GM18868 (cell line): ENCODE results near the gene SLC1A1.

ENCODE experiments used
- ATAC-seq: cut with Tn5 transposase; IDR thresholded peaks from one replicate; pipeline ENCODE4 v1.9.1; 2021; ENCODE audit warnings: mild to moderate bottlenecking, moderate library complexity; ENCODE audit not compliant: unreplicated experiment

Gene SLC1A1

GRCh38 chr9:4489919-4490704 is at the start of gene SLC1A1:
TSS of gene SLC1A1 (plus strand) at chr9:4490468. CDS start at chr9:4490680, 212 bp downstream.
- ATAC-seq = peak; percentile 72

DNA sequence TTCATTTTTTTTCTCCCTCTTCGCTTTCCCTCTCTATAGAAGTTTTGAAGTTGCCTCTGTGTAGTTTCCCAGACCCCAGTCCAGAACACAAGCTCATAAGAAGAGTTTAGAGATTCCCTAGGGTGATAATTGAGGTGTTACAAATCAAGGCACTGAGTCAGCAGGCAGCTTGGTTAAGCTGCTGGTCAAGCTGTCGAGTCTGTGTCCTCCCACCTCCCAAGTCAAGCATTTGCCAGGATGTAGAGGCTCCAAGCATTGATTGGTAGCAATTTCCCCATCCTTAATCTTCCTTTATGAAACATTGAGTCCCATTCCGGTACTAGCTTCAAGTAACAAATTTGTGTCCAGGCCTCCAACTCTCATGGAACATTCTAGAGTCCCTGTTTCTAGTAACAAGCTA is 47.5 kb upstream of the SLC1A1 start:
- ATAC-seq = no peak

- ATAC-seq = no peak
Observed at GRCh38 chr9:4443439-4443838, 46.8 kb upstream of the SLC1A1 start.

DNA sequence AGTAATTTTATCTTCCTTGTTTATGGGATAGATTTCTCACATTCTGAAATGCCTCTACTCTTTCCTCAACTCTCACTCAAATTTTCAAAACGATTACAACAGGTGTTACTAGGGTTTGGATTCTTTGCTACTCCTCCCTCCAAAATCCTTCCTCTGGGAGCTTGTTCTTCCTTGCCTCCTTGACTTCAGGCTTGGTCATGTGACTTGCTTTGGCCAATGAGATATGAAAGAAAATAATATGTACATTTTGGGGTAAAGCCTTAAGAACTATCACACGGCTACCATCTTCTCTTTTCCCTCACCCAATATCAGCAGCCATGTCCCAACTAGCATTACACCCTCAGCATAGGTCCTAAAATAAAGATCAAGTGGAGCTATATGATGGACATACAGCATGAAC is 28.8 kb upstream of the SLC1A1 start:
- no peak for ATAC-seq

DNA sequence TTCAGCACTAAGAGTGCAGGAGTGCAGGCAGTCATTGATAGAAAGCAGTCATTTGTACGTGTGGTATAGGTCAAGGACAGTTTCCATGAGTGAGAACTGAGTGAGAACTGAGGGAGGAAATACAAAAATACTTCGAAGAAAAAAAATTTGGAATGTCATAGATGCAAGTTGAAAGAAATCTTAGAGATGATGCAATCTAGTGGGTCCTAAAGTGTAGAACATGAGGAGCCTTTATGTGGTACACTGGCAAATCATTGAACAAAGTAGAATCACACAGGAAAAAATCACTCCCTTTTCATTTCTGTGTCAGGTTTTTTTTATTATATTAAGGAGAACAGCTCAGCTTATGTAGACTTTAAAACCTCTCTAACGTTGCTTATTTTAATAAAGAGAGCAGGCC is 26.4 kb upstream of the SLC1A1 start:
- ATAC-seq = no peak

GRCh38 chr9:4464911-4465513 is 25.3 kb upstream of the SLC1A1 start:
- ATAC-seq = peak; percentile 95

DNA sequence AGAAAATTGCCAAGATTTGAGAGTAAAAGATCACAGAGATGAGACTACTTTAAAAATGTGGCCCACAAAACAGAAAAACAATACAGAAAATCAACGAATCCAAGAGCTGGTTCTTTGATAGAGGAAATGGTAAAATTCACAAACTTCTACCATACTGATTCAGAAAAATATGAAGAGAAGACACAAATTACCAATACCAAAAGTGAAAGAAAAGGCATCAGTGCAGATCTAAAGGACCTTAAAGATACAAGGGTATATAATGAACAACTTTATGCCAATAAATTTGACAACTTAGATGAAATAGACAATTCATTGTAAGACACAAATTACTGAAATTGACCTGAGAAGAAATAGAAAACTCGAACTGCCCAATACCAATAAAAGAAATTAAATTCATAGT is 24.4 kb upstream of the SLC1A1 start:
- no peak for ATAC-seq

DNA sequence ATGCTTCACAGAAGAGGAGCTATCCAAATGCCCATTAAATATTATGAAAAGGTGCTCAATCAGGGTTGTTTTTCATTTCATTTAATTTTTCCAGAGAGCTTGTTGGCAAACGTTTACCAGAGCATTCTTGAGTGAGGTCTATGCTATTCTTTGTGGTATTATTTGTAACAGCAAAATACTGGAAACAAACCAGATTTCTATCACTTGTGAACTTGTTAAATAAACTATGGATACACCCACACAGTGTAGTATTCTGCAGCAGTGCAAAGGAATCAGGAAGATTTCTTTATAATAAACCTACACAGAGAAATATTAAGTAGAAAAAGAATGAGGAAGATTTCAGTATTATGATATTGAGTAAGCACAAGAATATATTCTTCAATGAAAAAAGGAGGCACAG is 15.0 kb upstream of the SLC1A1 start:
- no peak for ATAC-seq

GRCh38 chr9:4486176-4486575 is 4.1 kb upstream of the SLC1A1 start:
- ATAC-seq = peak; percentile 34

DNA sequence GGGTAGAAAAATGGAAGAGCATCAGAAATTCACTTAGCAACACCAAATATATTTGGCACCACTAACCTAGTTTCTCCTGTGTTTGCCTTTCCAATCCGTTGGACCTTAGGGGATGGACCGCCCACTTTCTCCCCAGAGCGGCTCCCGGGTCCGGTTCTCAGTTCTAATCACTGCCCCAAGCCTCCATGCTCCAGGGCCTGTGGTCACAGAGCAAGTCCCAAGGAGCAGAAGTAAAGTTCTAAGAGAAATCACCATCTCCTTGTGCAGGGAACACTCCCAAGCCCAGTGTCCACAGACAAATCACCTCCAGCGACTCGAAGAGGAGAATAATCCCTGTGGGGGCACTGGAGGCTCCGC is 728 bp upstream of the SLC1A1 start:
- peak; percentile 1 for ATAC-seq

DNA sequence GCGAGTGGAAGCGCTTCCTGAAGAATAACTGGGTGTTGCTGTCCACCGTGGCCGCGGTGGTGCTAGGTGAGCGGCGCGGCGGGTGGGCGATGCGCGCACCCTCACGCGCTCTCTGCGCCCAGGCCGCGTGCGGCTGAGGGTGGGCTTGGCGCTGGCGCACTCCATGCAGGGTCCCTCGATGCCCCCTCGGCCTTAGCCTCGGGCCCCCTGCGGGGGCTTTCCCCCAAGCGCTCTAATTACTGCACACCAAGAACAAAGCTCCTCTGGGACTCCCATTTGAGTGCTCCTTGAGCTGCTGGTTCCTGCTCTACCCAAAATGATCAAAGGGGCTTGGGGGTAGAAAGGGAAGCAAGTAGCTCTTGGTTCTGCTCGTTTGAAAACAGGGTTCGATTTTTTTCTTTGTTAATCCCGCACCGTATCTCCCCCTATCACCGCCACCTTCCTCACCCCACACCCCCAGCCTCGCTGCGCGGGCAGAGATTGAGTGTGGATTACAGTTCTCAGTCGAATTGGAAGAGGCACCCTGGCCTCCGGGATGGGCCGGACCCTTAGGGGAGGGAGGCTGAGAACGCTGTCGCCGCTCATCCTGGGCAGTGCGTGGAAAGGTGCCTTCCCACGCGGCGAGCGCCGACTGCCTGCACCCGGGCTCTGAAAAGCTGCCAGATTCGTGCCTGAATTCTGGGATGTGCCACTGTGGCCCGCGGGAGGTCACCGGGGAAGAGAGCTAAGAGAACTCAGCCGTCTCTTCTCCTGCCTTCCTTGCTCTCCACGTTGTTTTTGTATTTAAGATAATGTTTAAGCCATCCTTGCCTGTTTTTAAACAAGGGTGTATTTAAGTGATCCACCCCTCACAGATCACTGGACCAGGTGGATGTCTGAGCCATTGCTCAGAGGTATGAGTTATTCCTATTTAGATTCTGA is 697 bp downstream of the SLC1A1 start:
- no peak for ATAC-seq

DNA sequence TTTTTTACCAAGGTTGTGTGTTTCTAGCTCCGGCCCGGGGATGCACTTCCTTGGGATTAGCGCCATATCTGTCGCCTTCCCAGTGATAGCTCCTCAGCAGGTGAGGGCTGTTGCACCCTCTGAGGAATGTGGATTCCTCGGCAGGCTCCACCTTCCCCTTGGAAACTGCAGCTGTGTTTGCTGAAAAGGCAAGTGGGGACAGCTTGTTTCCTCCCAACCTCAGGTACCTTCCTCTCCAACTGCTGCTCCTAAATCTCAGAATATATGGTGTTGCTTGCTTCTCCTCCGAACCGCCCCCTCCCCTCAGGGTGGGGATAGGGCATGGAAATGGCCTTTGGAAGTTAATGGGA is 1.3 kb downstream of the SLC1A1 start:
- no peak for ATAC-seq

DNA sequence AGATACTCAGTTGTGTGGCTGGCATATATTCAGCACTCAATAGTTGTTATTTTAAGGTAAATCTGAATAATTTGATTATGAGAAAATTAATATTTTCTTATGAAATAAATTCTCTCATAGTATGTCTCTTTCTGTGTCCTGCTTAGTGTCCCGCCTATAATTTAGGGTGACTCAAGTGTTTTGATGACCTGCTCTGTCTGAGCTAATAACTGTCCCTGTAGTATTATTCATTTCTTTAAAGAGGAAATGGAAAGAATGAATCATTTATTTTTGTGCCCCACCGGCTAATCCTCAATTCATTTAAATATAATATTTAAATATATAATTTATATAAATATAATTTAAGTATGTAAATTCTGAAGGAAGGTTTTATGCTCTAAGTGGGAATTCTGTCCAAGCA is 4.1 kb downstream of the SLC1A1 start:
- no peak for ATAC-seq

DNA sequence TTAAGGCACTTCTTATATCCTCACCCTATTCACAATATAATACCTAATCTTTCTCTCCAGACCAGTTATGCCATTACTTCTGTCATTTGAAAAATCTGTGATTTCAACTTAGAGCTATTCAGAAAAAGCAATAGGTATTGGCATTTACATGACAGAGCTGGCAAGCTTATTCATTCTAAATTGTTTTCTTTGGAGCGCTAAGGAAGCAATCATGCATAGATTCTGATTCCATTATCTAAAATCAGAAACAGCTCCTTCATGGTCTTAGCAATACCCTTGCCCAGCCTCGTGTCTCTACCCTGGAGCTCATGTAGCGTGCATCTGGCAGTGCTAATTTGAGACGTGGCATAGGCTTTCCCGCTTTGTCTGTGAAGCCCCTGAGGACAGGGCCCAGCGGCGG is 4.5 kb downstream of the SLC1A1 start:
- no peak for ATAC-seq

DNA sequence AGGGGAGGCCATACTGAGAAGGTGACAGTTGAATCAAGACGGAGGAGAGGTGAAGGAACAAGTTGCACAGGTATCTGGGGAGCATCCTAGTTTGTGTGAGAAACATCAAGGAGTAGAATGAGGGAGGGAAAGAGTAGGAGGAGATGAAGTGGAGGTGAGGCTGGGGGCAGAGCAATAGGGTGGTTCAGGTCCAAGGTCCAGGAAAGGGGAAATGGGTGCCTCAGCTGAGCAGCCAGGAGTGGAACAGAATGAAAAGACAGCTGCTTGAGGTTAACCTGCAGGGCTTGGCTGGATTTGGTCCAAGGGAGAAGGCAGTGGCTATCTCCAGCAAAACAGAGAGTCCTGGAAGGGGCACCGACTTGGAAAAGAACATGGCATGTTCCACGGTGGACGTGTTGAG is 5.3 kb downstream of the SLC1A1 start:
- ATAC-seq = no peak

DNA sequence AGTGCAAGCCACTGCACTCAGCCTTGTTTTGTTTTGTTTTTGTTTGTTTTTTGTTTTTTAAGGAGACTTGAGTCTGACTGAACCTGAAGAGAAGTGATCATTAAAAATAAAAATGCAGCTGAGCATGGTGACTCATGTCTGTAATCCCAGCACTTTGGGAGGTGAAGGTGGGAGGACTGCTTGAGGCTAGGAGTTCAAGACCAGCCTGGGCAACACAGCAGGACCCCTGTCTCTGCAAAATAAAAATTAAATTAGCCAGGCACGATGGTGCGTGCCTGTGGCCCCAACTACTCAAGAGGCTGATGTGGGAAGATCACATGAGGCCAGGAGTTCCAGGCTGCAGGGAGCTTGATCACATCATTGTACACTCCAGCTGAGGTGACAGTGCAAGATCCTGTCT is 6.2 kb downstream of the SLC1A1 start:
- no peak for ATAC-seq

DNA sequence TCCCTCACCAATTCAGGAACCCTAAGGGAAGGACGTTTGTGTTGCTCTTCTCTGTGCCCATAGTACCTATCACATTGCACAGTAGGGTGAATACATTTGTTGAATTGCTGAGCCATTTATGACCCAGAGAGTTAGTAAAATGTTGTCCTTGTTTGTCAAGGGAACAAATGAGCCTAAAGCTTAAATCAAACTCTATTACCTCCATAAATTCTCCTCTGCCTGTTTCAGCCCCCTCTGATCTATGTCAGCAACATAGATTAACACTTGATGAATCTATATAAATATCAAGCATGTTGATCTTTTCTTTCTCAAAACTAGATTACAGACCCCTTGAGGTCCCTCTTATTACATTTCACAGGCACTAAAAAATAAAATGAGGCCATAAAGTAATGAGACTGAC is 7.1 kb downstream of the SLC1A1 start:
- ATAC-seq = no peak

DNA sequence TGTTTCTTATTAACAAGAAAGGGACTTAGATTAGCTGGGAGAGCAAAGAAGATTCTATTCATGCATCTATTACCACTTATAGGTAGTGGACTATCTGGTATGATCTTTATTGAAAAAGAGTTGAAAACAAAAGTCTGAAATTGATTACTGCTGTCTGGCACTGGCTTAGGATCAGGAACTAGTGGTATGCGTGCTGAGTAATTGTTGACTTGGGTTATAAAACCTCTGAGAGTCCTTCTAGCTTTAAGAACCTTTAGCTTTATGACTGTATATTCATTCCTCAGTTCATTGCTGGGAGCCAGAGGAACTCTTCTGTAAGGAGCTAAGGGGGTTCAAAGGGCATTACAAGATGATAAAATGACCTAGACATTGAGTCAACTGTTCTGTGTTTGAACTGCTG is 7.6 kb downstream of the SLC1A1 start:
- ATAC-seq = no peak

DNA sequence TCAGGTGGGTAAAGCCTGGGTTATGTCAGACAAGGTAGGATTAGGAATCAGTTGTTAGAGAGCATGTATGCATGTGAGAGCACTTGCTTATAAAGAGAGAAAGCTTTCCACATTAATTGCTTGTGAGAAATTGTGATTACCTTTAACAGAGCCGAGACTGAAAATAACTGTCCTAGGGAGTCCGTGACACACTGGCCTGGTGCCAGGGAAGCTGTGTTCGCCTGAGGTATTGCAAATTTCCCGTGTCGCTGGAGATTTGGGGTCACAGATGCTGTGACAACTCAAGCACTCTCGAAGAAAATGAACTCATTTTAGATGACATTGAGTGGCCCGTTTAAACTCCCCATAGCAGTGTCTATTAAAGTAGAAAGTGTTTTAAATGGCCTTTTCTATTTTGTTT is 9.6 kb downstream of the SLC1A1 start:
- ATAC-seq = no peak

DNA sequence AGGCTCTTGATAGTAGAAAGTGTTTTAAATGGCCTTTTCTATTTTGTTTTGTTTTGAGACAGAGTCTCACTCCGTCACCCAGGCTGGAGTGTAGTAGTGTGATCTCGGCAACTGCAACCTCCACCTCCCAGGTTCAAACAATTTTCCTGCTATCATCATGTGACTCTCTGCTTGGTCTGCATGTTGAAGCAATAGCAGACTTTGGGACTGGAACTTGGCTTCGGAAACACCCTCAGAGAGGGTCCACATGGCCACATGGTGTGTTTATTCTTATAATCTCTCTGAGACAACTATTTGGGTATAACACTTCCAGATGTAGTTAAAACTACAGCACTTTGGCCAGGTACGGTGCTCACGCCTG is 10.9 kb downstream of the SLC1A1 start:
- no peak for ATAC-seq

- no peak for ATAC-seq
Observed at GRCh38 chr9:4502444-4502843, 12.2 kb downstream of the SLC1A1 start.

DNA sequence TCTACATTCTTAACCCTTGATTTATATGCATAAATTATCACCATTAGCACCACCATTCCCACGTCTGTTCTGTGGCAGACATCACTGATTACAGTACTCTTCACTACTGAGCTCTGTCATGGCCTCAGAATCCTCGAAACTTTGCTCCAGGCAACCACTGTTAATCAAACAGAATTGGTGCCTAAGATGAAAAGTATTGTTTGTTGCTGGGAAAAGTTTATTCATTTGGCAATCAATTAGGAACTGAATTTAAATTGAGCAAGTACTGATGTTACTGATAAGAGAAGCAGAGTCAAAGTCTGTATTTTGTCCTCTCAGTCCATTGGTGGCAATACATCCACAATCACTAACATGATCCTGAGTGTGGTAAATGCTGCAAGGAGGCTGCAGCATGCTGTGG is 12.8 kb downstream of the SLC1A1 start:
- no peak for ATAC-seq
